Measurements from ENCODE around the gene TENM3. TPM values are rescaled to one million over a fixed set of nuclear protein-coding genes. Genes with fewer than 3 reads are reported as not detected.

The TENM3 gene
- total and polyA plus RNA-seq, 10 of the 15 experiments (the other 5 are each of a cell fraction or from before 2014, with no cell fraction given), result 0.01 to 1.7 (median 0.08) TPM; not detected in 2

GRCh38 chr4:182749667-182750167, 506.5 kb downstream of the TENM3 start (continued):
- TF ChIP-seq BCLAF1 (IDR thresholded peaks at IDR 0.05), result no peak
- TF ChIP-seq RB1 (IDR thresholded peaks at IDR 0.05; ENCODE audit: borderline replicate concordance), result no peak
- no peak for TF ChIP-seq NR2F1 (conservative IDR thresholded peaks at IDR 0.05)
- no peak for TF ChIP-seq CEBPB (IDR thresholded peaks at IDR 0.05; ENCODE audit: borderline replicate concordance in 1 of 2, low read depth in 2 of 2, low read length in 2 of 2)
- no peak for TF ChIP-seq TARDBP (IDR thresholded peaks at IDR 0.05; ENCODE audit: borderline replicate concordance)

GRCh38 chr4:182752158-182752910, 509.1 kb downstream of the TENM3 start:
- H3K9me3 ChIP-seq (replicated peaks; ENCODE audit: control insufficient read depth, insufficient read depth, low read length), result no peaks in the 10 kb centered on the region
- H3K36me3 ChIP-seq (ENCODE audit: control insufficient read depth in 2 of 2, insufficient read depth in 2 of 2, low read length in 1 of 2), result no peaks in the 10 kb centered on the region
- 2% methylated on average over 2 of the region's 2 CpGs for WGBS (ENCODE audit: insufficient coverage, insufficient replicate concordance, low lambda C conversion rate, missing lambda C conversion rate)
- no peak overlapping the region for H3K9ac ChIP-seq (ENCODE audit: control insufficient read depth, insufficient read depth, low read length)
- H3K4me2 ChIP-seq (ENCODE audit: control insufficient read depth, insufficient read depth), result no peak overlapping the region
- CTCF ChIA-PET, result no interaction called here
- FAIRE-seq (no peak), DNase-seq (ENCODE audit: low read depth, low spot score) (no peak), ATAC-seq (no peak)
- in situ Hi-C loops (cut with MboI) (no loop called here), intact Hi-C loops (cut with micrococcal nuclease; ENCODE audit: unreplicated experiment) (no loop called here)
- H3K4me1 ChIP-seq (ENCODE audit: control insufficient read depth, insufficient read depth, low read length), result no peaks in the 10 kb centered on the region
- no peak overlapping the region for H2AFZ ChIP-seq (ENCODE audit: control insufficient read depth, low read depth, low read length)
- POLR2A ChIA-PET, result no interaction called here
- H3K79me2 ChIP-seq (ENCODE audit: control insufficient read depth, insufficient read depth, low read length), result no peaks in the 10 kb centered on the region
- no TSS peak for BruUV-seq (replicated peaks)
- H3K4me3 ChIP-seq, result no peak overlapping the region
- RAD21 ChIA-PET (ENCODE audit: unreplicated experiment), result no interaction called here
- TF ChIP-seq SMARCA5 (IDR thresholded peaks at IDR 0.05) (no peak), NR2F1 (conservative IDR thresholded peaks at IDR 0.05) (no peak), SKIL (IDR thresholded peaks at IDR 0.05; ENCODE audit: low read depth, poor library complexity, severe bottlenecking) (no peak), PAX8 (IDR thresholded peaks at IDR 0.05) (no peak), ZNF207 (IDR thresholded peaks at IDR 0.05; ENCODE audit: borderline replicate concordance) (no peak)
- TF ChIP-seq, protein P1, sequence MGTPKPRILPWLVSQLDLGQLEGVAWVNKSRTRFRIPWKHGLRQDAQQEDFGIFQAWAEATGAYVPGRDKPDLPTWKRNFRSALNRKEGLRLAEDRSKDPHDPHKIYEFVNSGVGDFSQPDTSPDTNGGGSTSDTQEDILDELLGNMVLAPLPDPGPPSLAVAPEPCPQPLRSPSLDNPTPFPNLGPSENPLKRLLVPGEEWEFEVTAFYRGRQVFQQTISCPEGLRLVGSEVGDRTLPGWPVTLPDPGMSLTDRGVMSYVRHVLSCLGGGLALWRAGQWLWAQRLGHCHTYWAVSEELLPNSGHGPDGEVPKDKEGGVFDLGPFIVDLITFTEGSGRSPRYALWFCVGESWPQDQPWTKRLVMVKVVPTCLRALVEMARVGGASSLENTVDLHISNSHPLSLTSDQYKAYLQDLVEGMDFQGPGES (IDR thresholded peaks at IDR 0.05), result no peak
- TF ChIP-seq, protein P2, sequence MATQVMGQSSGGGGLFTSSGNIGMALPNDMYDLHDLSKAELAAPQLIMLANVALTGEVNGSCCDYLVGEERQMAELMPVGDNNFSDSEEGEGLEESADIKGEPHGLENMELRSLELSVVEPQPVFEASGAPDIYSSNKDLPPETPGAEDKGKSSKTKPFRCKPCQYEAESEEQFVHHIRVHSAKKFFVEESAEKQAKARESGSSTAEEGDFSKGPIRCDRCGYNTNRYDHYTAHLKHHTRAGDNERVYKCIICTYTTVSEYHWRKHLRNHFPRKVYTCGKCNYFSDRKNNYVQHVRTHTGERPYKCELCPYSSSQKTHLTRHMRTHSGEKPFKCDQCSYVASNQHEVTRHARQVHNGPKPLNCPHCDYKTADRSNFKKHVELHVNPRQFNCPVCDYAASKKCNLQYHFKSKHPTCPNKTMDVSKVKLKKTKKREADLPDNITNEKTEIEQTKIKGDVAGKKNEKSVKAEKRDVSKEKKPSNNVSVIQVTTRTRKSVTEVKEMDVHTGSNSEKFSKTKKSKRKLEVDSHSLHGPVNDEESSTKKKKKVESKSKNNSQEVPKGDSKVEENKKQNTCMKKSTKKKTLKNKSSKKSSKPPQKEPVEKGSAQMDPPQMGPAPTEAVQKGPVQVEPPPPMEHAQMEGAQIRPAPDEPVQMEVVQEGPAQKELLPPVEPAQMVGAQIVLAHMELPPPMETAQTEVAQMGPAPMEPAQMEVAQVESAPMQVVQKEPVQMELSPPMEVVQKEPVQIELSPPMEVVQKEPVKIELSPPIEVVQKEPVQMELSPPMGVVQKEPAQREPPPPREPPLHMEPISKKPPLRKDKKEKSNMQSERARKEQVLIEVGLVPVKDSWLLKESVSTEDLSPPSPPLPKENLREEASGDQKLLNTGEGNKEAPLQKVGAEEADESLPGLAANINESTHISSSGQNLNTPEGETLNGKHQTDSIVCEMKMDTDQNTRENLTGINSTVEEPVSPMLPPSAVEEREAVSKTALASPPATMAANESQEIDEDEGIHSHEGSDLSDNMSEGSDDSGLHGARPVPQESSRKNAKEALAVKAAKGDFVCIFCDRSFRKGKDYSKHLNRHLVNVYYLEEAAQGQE (IDR thresholded peaks at IDR 0.05; ENCODE audit: low read depth, low read length), result no peak
- SMC1A ChIA-PET (ENCODE audit: uncharacterized antibody, unreplicated experiment), result no interaction called here
- no peak overlapping the region for H3K27ac ChIP-seq (ENCODE audit: control insufficient read depth, insufficient read depth)
- no peaks in the 10 kb centered on the region for H4K20me1 ChIP-seq (ENCODE audit: control insufficient read depth, insufficient read depth)
- H3K27me3 ChIP-seq (replicated peaks in 1 of 2; ENCODE audit: control insufficient read depth in 2 of 2, insufficient read depth in 2 of 2, low read length in 1 of 2), result no peaks in the 10 kb centered on the region

Data from GM12878 (cell line).